HEK293 (cell line): Measurements from ENCODE around the gene ELOVL1.

Experiments used
- MYNN ChIP-seq: fragments of 450-650 bp; formaldehyde crosslinking; IDR thresholded peaks from 2 replicates; pipeline ENCODE4 v1.5.1; 2016; ENCODE audit warnings: missing biosample characterization, missing genetic modification characterization, borderline replicate concordance
- ZNF274 ChIP-seq, 2 experiments: fragments of 200-500 bp in 1 of 2; fragments of 450-650 bp in 1 of 2; sonication (Bioruptor generic) in 1 of 2; formaldehyde crosslinking in 1 of 2; IDR thresholded peaks; 2 replicates each; pipeline versions ENCODE4 v1.5.1 to v1.6.1; 2014 to 2016; ENCODE audit warnings: borderline replicate concordance in 1 of 2, inconsistent platforms in 1 of 2, low read length in 1 of 2, missing biosample characterization in 1 of 2, missing genetic modification characterization in 1 of 2
- TF ChIP-seq, protein P1 (sequence below): fragments of 450-650 bp; formaldehyde crosslinking; IDR thresholded peaks from 2 replicates; pipeline ENCODE4 v1.5.1; 2016; ENCODE audit warnings: missing biosample characterization, missing genetic modification characterization

GRCh38 chr1:43398227-43398626 is 30.4 kb upstream of the ELOVL1 start:
- TF ChIP-seq, protein P1, sequence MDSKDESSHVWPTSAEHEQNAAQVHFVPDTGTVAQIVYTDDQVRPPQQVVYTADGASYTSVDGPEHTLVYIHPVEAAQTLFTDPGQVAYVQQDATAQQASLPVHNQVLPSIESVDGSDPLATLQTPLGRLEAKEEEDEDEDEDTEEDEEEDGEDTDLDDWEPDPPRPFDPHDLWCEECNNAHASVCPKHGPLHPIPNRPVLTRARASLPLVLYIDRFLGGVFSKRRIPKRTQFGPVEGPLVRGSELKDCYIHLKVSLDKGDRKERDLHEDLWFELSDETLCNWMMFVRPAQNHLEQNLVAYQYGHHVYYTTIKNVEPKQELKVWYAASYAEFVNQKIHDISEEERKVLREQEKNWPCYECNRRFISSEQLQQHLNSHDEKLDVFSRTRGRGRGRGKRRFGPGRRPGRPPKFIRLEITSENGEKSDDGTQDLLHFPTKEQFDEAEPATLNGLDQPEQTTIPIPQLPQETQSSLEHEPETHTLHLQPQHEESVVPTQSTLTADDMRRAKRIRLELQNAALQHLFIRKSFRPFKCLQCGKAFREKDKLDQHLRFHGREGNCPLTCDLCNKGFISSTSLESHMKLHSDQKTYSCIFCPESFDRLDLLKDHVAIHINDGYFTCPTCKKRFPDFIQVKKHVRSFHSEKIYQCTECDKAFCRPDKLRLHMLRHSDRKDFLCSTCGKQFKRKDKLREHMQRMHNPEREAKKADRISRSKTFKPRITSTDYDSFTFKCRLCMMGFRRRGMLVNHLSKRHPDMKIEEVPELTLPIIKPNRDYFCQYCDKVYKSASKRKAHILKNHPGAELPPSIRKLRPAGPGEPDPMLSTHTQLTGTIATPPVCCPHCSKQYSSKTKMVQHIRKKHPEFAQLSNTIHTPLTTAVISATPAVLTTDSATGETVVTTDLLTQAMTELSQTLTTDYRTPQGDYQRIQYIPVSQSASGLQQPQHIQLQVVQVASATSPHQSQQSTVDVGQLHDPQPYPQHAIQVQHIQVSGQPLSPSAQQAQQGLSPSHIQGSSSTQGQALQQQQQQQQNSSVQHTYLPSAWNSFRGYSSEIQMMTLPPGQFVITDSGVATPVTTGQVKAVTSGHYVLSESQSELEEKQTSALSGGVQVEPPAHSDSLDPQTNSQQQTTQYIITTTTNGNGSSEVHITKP (tag by site-specific recombination): no peak
- no peak for TF ChIP-seq MYNN (tag by site-specific recombination)
- TF ChIP-seq ZNF274 (IDR thresholded peaks at IDR 0.05; ENCODE audit: low read length): no peak
- TF ChIP-seq ZNF274 (tag by site-specific recombination; IDR thresholded peaks at IDR 0.05; ENCODE audit: borderline replicate concordance): no peak
